Fibroblast of mammary gland (primary cell): ENCODE results near the gene KRT86.
"Not testable (repeated sequence)": the region's sequence is repeated elsewhere in the genome, so short reads cannot be mapped to it uniquely, and the experiment has no call there.

Experiments
- DNase-seq: peaks from one replicate; pipeline ENCODE4 v3.0.0-alpha.2; 2010; ENCODE audit warnings: low read depth
- H3K4me3 ChIP-seq: 2 replicates; pipeline ENCODE4 v1.5.1; 2011; ENCODE audit warnings: low read depth, mild to moderate bottlenecking, low read length, moderate library complexity; ENCODE audit not compliant: control insufficient read depth
- TF ChIP-seq, protein P1 (sequence below): conservative IDR thresholded peaks from 2 replicates; pipeline ENCODE4 v1.5.1; 2011; ENCODE audit warnings: low read depth, low read length, inconsistent platforms; ENCODE audit not compliant: control insufficient read depth, insufficient read depth

KRT86 gene

GRCh38 chr12:52248541-52249461, 25.6 kb upstream of the KRT86 start:
- no peak for DNase-seq
- no peak overlapping the region for H3K4me3 ChIP-seq
- TF ChIP-seq, protein P1, sequence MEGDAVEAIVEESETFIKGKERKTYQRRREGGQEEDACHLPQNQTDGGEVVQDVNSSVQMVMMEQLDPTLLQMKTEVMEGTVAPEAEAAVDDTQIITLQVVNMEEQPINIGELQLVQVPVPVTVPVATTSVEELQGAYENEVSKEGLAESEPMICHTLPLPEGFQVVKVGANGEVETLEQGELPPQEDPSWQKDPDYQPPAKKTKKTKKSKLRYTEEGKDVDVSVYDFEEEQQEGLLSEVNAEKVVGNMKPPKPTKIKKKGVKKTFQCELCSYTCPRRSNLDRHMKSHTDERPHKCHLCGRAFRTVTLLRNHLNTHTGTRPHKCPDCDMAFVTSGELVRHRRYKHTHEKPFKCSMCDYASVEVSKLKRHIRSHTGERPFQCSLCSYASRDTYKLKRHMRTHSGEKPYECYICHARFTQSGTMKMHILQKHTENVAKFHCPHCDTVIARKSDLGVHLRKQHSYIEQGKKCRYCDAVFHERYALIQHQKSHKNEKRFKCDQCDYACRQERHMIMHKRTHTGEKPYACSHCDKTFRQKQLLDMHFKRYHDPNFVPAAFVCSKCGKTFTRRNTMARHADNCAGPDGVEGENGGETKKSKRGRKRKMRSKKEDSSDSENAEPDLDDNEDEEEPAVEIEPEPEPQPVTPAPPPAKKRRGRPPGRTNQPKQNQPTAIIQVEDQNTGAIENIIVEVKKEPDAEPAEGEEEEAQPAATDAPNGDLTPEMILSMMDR: no peak

DNA sequence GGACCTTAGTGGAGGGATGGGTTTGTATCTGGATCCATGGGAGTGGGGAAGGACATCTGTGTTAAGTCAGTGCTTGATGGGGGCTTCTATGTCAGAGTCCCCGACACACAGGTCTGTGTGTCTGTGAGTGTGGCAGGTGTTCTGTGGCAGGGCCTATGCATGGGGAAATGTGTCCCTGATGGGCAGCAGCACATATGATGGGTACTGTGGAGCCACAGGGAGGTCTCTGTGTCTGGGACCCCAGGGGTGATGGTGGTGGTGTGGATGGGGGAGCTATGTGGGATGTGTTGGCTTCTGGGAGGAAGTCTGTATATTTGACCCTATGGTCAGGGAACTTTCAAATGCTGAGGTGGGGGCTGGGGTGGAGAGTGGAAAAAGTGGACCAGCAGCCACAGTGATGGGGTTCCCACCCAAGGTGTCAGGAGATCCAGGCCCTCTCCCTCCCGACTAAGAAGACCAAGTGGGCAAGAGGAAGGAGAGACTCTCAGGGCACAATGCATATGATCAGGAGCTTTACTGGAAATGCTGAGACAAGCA, 24.9 kb upstream of the KRT86 start:
- no peak for DNase-seq
- TF ChIP-seq, protein P1: no peak
- H3K4me3 ChIP-seq: no peak overlapping the region

GRCh38 chr12:52250048-52250990, 24.1 kb upstream of the KRT86 start:
- TF ChIP-seq, protein P1: no peak
- no peak for DNase-seq

GRCh38 chr12:52251367-52252051, 22.9 kb upstream of the KRT86 start:
- no peak overlapping the region for H3K4me3 ChIP-seq
- DNase-seq: no peak
- TF ChIP-seq, protein P1: no peak

More at GRCh38 chr12:52250048-52250990, 24.1 kb upstream of the KRT86 start:
- no peak overlapping the region for H3K4me3 ChIP-seq

DNA sequence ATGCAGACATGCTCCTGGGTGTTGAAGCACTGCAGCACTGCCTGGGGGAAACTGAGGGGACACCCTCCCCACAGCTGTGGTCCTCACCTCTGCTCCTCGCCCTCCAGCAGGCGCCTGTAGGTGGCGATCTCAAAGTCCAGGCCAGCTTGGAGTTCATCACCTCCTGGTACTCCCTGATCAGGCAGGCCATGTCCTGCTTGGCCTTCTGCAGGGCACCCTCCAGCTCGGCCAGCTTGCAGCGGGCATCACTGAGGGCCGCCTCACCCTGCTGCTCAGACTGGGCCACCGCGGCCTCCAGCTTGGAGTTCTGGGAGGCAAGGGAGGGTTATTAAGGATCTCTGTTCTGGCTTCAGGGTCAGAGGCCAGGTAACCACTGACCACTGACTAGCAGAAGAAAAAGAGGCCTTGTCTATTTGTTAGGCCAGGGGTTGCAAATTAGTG, 22.2 kb upstream of the KRT86 start:
- TF ChIP-seq, protein P1: peak; percentile 8
- H3K4me3 ChIP-seq, DNase-seq: not testable (repeated sequence)

- H3K4me3 ChIP-seq: no peak overlapping the region
- DNase-seq: no peak
- TF ChIP-seq, protein P1: no peak
These were observed 21.6 kb upstream of the KRT86 start for GRCh38 chr12:52252728-52253343.
